ENCODE results near the gene INTS11. TPM values are rescaled to one million over a fixed set of nuclear protein-coding genes. Genes with fewer than 3 reads are reported as not detected.

The INTS11 gene
- polyA plus RNA-seq, 1 experiment = 95.8 TPM

DNA sequence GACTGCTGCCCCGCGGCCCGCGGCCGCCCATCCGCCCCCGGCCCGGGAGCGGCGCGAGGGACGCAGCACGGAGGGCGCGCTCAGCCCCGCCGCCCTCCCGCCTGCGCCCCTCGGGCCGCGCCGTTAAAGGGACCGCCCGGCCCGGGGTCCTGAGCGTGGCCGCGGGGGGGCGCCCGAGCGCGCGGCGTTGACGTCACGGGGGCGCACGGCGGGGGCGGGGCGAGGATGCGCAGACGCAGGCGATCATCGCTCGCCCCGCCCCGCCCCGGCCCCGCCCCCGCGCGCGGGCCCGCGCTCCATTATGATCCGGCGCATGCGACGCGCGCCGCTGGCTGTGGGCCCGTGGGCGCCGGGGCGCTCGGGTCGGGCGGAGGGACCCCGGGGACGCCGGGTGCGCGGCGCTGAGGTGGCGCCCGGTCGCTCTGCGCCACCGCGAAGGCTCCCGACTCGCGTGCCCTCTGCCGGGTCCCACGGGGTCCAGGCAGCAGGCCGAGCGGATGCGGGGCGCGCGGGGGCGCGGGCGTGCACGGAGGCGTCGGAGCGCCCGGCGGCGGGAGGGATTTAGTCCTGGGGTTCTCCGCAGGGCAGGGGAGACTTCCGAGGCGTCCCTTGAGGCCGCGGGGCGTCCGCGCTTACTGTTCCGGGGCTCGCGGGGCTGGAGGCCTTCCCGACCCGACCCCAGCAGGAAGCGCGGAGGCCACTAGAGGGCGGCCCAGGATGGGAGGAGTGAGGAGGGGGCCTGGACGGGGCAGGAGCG is 25.0 kb upstream of the INTS11 start, which contains the start of gene DVL1:
TSS of gene DVL1 (minus strand) at position 163 of the 757 bp plus-strand sequence. CDS start 353 bp downstream, outside the sequence.
- Histone ChIP-seq H3K4me3 (ENCODE audit: low read depth, low read length) (peak within 1 kb of the TSS; percentile 78), H3K36me3 (ENCODE audit: control insufficient read depth, insufficient read depth, low read length) (peaks cover 25% of the 10 kb centered on the region), H3K27me3 (ENCODE audit: control insufficient read depth, insufficient read depth, low read length) (no peaks in the 10 kb centered on the region)
- POLR2A ChIA-PET = no interaction called here
- no peak for DNase-seq (ENCODE audit: low read depth)
- TF ChIP-seq, protein P1, sequence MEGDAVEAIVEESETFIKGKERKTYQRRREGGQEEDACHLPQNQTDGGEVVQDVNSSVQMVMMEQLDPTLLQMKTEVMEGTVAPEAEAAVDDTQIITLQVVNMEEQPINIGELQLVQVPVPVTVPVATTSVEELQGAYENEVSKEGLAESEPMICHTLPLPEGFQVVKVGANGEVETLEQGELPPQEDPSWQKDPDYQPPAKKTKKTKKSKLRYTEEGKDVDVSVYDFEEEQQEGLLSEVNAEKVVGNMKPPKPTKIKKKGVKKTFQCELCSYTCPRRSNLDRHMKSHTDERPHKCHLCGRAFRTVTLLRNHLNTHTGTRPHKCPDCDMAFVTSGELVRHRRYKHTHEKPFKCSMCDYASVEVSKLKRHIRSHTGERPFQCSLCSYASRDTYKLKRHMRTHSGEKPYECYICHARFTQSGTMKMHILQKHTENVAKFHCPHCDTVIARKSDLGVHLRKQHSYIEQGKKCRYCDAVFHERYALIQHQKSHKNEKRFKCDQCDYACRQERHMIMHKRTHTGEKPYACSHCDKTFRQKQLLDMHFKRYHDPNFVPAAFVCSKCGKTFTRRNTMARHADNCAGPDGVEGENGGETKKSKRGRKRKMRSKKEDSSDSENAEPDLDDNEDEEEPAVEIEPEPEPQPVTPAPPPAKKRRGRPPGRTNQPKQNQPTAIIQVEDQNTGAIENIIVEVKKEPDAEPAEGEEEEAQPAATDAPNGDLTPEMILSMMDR (IDR thresholded peaks at IDR 0.05; ENCODE audit: insufficient read depth, low read depth, low read length) = peak; percentile 52
- CTCF ChIA-PET = interaction anchor here (1.7 to 2.1 kb wide), 2 partner anchors 8 to 23 kb away, joined by 8 to 46 read pairs; partner anchors contain the start of gene AURKAIP1

DNA sequence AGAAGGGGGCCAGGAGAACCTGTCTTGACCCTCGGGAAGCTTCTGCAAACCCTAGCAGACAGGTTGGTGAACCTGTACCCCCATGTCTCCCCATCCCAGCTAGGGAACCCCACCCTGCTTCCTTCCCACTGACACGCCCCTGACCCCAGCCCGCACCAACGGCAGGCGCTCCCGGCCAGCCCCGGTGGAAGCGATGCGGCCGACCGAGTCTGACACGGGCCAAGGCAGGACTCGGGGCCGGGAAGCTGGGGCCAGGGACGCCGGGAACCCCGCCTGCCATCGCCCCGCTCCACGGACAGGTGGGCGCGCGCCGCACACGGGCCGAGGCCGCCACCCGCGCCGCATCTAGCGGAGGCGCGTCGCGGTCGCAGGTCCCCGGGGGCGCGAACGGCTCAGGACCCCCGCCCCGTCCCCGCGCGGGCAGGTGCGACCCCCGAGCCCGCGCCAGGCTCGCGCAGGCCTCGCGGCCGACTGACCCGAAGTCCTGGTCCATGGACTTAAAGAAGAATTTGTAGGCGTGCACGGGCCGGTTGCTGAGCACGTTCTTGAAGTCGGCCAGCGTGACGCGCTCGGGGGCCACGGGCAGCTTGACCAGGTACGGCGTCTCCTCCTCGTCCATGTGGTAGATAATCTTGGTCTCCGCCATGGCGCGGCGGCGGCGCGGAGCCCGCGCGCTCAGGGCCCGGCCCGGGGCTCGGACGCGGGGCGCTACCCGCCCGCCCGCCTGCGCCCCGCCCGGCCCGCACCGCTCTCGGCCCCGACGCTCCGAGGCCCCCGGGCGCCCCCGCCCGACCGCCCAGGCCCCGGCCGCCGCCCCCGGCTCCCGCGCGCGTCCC is 24.2 kb upstream of the INTS11 start:
- Histone ChIP-seq H3K4me3 (ENCODE audit: low read depth, low read length) (peak overlapping the region; percentile 78), H3K36me3 (ENCODE audit: control insufficient read depth, insufficient read depth, low read length) (peaks cover 18% of the 10 kb centered on the region), H3K27me3 (ENCODE audit: control insufficient read depth, insufficient read depth, low read length) (no peaks in the 10 kb centered on the region)
- DNase-seq (ENCODE audit: low read depth) = no peak
- ChIA-PET CTCF (interaction anchor here (0.5 to 3.6 kb wide), 15 partner anchors 9 to 346 kb away, joined by 3 to 46 read pairs (median 4); partner anchors contain the start of genes AURKAIP1 and CCNL2), POLR2A (no interaction called here)
- TF ChIP-seq, protein P1 (IDR thresholded peaks at IDR 0.05; ENCODE audit: insufficient read depth, low read depth, low read length) = no peak

DNA sequence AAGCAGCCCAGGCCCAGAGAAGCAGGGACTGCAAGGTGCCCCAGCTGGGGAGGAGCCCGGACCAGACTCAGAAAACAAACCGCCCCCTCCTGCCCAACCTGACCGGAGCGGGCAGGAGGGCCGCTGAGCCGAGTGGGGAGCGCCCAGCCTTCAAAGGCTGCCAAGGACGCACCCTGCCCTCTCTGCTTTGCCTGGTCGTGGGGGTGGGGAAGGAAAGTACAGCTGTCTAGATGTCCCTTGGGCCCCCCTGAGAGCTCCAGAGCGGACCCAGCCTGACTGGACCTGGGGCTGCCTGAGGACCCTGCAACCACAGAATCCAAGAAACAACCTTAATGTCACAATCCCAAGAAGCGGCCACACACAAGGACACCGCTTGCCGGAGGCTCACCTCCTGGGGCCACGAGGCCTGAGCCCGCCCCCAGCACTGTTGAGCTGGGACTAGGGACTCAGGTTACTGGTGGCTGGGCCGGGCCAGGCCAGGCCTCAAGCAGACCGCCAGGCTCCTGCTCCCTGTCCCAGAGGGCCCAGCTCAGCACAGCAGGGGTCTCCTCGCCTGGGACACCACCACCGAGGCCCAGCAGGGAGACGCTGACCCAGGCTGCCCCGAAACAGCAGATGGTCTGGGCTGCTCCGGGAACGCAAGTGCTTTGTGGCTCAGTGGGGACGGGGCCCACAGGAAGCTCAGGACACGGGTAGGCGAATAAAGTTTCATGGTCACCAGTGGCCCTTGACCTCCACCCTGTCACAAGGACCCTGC is 23.4 kb upstream of the INTS11 start:
- Histone ChIP-seq H3K4me3 (ENCODE audit: low read depth, low read length) (peak overlapping the region; percentile 78), H3K36me3 (ENCODE audit: control insufficient read depth, insufficient read depth, low read length) (peaks cover 13% of the 10 kb centered on the region), H3K27me3 (ENCODE audit: control insufficient read depth, insufficient read depth, low read length) (no peaks in the 10 kb centered on the region)
- TF ChIP-seq, protein P1 (IDR thresholded peaks at IDR 0.05; ENCODE audit: insufficient read depth, low read depth, low read length) = no peak
- no peak for DNase-seq (ENCODE audit: low read depth)
- ChIA-PET CTCF (interaction anchor here (0.5 to 3.6 kb wide), 16 partner anchors 10 to 345 kb away, joined by 3 to 46 read pairs (median 4); partner anchors contain the start of genes AURKAIP1 and CCNL2), POLR2A (interaction anchor here (0.5 to 0.7 kb wide), 2 partner anchors 268 to 288 kb away, joined by 4 to 8 read pairs; partner anchors contain the start of gene MIB2)

DNA sequence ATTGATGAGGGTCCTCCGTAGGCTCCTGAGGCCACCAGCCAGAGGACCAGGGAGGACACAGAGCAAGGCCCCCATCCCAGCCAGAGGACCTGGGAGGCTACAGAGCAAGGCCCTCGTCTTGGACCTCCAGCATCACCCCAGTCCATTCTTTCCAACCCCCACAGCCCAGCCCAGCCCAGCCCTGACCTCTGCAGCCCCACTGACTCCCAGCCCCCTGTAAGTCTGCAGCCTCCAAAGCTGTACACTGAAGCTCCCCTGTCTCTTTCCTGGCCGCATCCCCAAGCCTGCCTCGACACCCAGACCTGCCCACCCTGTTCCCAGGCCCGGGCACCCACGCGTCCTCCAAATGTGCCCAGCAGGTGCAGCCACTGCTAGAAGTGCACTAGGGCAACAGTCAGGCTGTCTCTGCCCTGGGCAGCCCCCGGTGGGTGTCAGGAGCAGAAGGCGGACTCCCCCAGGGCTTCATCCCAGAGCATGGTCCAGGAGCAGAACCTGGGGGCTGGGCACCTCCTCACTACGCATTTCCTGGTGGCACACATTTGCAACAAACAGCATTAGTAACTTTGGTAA is 22.7 kb upstream of the INTS11 start:
- CTCF ChIA-PET = interaction anchor here (1.0 to 3.6 kb wide), 8 partner anchors 11 to 225 kb away, joined by 4 to 46 read pairs (median 8); partner anchors contain the start of gene AURKAIP1
- DNase-seq (ENCODE audit: low read depth) = no peak
- Histone ChIP-seq H3K36me3 (ENCODE audit: control insufficient read depth, insufficient read depth, low read length) (peaks cover 8% of the 10 kb centered on the region), H3K4me3 (ENCODE audit: low read depth, low read length) (peak overlapping the region; percentile 78), H3K27me3 (ENCODE audit: control insufficient read depth, insufficient read depth, low read length) (no peaks in the 10 kb centered on the region)
- TF ChIP-seq, protein P1 (IDR thresholded peaks at IDR 0.05; ENCODE audit: insufficient read depth, low read depth, low read length) = no peak
- POLR2A ChIA-PET = interaction anchor here (0.5 to 0.7 kb wide), 2 partner anchors 268 to 287 kb away, joined by 4 to 8 read pairs; partner anchors contain the start of gene MIB2
